NCI-H1694 treated with DMSO at 0.1 percent for 48 hours (cell line): Measurements from ENCODE around the gene TDP1.

Experiments used
- DNase-seq: peaks from one replicate; lab custom pipeline; 2025; lab: John Stamatoyannopoulos, UW

TDP1 gene

GRCh38 chr14:89941830-89942377 is 13.8 kb upstream of the TDP1 start:
- DNase-seq = no peak

GRCh38 chr14:89947344-89947743 is 8.4 kb upstream of the TDP1 start:
- DNase-seq = no peak

DNA sequence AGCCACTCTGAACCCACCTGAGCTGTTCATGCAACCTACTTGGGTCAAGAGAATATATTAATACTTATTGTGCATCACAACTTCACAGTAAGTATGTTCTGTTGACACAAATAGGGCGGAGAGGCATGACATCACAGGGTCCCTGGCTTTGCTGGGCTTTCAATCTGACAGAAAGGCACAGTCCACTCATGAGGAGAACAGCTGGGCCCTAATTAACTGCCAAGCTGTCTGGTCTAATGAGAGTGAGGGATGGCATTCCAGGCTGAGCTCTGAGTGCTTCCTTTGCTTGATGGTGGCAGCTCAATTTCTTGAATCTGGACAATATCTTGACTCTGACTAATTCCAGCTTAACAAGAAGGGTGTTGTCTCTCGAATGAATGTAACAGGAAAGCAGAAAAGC is 3.2 kb upstream of the TDP1 start:
- DNase-seq = no peak

GRCh38 chr14:89953602-89954001 is 2.1 kb upstream of the TDP1 start:
- DNase-seq = no peak

DNA sequence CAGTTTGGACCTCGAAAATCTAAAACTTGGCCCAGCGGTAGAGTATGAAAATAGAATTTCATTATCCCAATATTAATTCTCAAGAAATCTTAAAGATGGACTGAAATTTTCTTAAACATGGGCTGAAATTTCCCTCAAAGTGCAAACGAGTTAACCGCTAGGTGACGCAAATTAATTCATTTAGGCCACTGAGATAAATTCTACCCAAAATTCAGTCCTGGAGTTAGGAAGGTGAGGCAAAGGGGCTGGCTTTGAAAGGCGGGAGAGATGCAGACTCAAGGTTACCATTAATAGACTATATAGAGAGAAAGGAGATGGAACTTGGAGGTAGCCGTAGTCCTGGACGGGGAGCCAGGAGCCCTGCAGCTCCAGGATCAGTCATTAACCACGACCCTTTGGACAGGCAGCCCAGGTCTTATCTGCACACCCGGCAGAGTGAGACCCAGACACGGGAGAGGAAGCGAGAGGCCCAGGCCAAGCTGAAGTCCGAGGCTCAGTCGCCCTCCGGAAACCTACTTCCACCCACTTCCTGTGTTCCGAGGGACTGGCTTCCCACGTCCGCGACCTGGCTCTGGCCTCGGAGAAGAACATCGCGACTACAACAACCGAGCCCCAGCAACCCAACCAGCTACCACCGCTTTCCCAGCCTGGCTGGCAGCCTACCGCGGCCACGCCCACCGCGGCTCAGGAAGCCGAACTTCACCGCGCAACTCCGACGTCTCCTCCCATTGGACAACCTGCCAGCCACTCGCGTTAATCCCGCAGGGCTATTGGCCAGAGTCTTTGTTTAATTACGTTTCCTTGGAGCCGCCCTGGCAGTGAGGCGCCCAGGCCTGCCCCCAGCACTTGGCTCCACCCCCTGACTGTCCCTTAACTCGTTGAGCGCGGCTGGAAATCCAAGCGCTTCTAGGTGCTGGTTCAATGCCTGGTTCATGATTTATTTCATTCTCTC is 1.4 kb upstream of the TDP1 start, which contains the start of gene EFCAB11:
TSS of gene EFCAB11 (minus strand) at position 661 of the 952 bp plus-strand sequence. CDS start at position 591, 70 bp downstream.
- peak; percentile 100 for DNase-seq

DNA sequence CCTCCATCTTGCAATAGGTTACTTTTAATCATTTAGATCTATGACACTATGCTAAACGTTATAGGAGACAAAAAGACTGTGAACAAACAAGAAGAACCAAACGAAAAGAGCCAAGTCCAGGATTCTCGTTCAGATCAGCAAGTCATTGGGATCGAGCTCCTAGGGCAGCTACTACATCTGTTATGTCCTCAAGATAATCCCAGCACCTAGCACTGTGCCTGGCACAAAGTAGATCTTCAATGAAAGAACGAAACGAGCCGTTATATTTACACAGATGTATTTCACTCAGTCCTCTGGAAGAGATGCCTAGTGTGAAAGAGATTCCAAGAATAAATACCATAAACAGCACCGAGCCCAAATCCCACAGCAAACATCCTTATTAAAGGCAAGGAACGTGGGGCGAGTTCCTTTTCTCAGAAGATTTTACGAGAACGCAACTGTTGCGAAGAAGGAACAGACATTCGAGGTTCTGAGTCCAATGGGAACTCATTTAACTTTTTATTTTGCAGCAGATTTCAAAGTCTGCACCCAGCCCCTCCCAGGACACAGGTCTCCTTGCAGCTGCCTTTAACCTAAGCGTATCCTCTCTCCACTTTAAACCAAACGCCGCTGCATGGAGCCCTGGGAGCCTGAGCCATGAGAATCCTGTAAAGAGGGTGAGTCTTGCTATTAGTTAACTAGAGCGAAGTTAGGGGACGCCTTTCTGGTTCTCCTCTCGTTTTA is 544 bp upstream of the TDP1 start:
- peak; percentile 72 for DNase-seq

GRCh38 chr14:89956661-89957009 is 908 bp downstream of the TDP1 start:
- no peak for DNase-seq

GRCh38 chr14:89957376-89957775 is 1.6 kb downstream of the TDP1 start:
- DNase-seq = no peak

GRCh38 chr14:89957791-89958190 is 2.1 kb downstream of the TDP1 start:
- DNase-seq = no peak

- DNase-seq = no peak
These were observed 3.2 kb downstream of the TDP1 start for GRCh38 chr14:89958966-89959365.

- no peak for DNase-seq
These were observed 4.2 kb downstream of the TDP1 start for GRCh38 chr14:89959853-89960445.

DNA sequence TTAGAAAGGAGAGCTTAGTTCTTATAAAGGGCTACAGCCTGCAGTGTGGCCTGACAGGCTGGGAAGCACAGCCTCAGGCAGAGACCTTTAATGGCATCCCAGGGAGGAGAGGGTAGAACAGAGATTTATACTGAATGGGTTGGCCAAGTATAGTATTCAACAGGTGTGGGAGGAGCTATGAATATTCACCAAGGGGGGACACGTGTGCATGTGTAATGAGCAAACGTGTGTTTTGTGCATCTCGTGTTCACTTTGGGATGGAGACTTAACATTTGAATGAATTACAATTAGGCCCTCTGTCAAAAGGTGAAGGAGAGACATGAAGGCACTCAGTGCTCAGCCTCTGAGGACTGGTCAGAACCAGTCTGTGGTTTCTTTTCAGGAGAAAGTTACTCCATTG is 5.2 kb downstream of the TDP1 start:
- DNase-seq = no peak

GRCh38 chr14:89963288-89963978 is 7.7 kb downstream of the TDP1 start:
- DNase-seq = no peak

DNA sequence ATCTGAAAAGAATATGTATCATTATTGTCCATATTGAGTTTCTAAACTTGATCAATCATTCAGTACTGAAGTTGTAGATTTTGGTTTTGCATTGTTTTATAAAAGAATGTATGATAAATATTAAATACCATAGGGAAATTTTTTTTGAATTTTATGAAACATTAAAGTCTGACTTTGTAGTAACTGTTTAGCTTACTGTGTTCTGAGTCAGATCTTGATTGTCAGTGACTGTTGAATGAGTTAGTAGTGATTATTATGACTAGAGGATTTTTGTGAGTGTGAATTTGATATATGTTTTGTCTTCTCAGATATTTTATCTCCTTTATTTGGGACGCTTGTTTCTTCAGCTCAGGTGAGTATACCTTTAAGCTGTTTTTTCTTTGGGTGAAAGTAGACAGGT is 10.1 kb downstream of the TDP1 start:
- DNase-seq = no peak

DNA sequence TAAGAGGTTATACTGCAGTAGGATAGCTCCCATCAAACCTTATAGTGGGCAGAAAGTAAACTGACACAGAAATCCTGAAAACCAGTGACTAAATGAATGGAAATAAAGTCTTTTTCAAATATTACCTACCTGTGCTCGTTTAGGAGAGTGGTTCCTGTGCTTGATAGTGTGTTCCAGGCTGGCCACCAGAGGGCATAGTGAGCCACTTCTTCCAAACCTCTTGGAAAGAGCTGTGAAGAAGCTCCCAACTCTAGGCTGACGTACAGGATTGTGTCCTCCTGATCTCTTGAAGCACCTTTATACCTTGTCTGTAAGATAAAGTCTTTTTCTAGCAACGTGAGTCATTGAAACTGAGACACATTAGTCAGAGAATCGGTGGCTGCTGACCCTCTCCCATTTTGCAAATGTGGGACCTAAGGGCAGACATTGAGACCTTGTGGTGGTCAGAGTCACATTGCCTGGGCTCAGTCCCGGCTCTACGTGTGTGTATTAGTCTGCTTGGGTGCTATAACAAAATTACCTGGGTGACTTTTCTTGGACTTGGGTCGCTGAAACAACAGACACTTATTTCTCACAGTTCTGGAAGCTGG is 17.6 kb downstream of the TDP1 start:
- DNase-seq = peak; percentile 79

DNA sequence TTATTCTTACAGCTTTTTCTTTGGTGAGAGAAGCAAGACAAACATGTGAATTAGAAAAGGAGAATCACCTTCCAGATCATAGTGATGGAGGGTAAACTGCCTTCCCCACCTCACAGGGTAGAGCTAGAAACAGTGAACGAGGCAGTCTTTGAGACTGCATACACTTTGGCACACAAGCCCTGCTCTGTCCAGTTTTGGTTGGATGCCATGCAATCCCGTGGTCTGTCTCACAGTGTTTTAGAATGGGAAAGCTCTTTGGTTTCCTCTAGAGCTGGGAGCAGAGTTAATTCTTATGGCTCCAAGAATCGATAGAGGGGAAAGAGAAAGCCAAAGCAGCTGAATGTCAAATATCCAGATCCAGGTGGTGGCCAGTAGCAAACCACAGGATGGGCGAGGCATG is 21.9 kb downstream of the TDP1 start:
- DNase-seq = no peak

DNA sequence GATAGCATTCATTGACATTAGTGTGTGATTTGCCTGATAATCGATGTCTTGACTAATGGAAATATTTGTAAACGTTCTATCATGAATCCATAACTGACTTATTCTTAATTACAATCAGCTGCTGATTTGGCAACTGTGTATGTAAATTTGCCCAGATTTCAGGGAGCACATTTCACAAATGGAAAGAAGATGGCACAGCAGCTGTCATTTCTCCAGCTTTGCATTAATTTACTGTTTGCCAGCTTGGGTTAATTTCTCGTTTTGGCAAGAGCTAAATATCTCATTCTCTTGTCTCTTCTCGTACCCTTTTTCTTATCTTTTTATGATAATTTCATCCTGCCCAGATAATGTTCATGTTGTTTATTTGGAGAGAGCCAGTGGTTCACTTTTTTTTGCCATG is 22.9 kb downstream of the TDP1 start:
- no peak for DNase-seq

DNA sequence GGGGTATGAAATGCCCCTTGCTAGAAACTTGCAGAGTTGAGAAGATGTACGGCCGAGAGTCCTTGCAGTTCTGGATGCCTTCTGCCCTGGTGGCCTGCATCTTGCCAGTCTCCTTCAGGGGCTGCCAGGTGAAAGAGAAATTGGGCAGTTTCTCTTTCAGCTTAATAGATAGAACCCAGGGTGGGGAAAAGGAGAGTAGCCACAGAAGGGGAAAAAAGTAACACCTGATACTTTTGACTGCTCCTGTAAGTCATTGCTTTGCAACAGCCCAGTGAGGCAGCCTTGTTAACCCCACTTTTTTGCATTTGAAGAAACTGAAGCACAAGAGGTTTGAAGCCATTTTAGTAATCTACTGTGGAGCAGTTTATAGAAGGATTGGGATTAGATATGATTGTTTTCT is 27.6 kb downstream of the TDP1 start:
- DNase-seq = no peak

GRCh38 chr14:89986462-89987160 is 30.9 kb downstream of the TDP1 start:
- no peak for DNase-seq

DNA sequence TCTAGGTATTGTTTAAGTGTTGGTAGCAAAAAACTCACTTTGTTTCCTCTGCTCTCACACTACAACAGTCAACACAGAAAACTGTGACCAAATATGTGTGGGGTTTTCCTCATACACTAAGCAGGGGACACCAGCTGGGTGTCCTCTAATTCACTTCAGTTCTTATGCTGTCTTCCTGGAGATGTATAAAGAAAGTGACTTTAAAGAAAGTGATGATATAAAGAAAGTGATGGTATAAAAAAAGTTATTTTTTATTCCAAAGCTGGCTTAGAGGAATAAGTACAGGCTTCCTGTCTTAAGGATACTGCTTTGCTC is 31.4 kb downstream of the TDP1 start:
- no peak for DNase-seq

DNA sequence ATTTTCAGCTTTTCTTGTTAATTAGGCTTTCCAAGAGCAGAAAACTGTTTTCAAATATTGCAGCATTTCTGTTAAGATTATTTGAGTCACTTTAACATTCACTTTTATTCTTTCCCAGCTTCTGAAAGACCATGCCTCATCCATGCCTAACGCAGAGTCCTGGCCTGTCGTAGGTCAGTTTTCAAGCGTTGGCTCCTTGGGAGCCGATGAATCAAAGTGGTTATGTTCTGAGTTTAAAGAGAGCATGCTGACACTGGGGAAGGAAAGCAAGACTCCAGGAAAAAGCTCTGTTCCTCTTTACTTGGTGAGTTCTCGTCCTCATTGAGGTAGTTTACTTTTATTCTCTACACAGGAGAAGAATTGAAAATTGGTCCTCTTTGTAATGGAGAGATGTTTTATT is 33.1 kb downstream of the TDP1 start:
- no peak for DNase-seq
